NCI-H1417 (cell line): ENCODE data around the gene GYPB.
"Not testable (repeated sequence)": the region's sequence is repeated elsewhere in the genome, so short reads cannot be mapped to it uniquely, and the experiment has no call there.

Experiments
- DNase-seq, 3 experiments: peaks; one replicate each; lab custom pipeline; 2025; lab: John Stamatoyannopoulos, UW

GYPB gene

DNA sequence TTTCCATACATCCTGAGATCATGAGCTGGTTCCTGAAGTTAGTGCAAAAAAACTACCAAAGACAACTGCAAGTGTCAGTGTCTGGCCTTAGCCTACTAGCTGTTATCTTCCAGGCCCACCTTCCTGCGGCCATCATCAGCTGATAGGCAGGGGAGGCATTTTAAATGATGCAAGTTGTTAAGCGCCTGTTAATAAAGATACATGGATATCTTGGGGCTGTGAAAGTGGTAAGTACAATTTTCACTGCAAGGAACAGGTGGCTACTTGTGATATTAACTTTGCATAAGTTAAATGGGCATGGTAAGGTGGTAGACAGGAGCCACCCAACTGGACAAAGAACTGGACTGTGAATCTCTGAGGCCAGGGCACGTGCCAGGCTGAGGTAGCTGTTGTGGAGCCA, at the start of gene GYPB:
GYPB (minus strand) TSS at position 104 of the 400 bp plus-strand sequence; CDS start at position 11, 93 bp downstream.
- not testable (repeated sequence) for DNase-seq

- DNase-seq: not testable (repeated sequence)
Observed at GRCh38 chr4:144061556-144061955, 42.4 kb upstream of the GYPB start.

GRCh38 chr4:144060234-144060859, 41.2 kb upstream of the GYPB start:
- not testable (repeated sequence) for DNase-seq

DNA sequence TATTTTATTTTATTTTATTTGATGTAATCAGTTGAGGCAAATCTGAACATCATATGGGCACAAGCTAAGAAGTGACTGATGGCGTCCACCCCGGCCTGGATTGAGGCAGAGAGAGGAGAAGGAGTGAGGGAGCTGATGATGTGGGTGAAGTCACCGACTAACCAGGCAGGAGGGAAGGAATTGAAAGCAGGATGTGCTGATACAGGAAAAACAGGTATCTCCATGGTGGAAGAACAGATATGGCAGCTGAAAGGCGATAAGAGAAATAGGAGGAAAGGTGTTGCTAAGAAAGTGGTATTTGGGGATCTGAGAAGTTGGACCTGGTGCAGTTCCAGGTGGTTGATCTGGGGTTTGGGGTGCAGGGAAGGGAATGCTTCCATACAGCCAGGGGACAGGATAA, 37.6 kb upstream of the GYPB start:
- no peak for DNase-seq

- DNase-seq: not testable (repeated sequence)
Observed at GRCh38 chr4:144055336-144055735, 36.2 kb upstream of the GYPB start.

GRCh38 chr4:144051494-144051893, 32.3 kb upstream of the GYPB start:
- DNase-seq: not testable (repeated sequence)

DNA sequence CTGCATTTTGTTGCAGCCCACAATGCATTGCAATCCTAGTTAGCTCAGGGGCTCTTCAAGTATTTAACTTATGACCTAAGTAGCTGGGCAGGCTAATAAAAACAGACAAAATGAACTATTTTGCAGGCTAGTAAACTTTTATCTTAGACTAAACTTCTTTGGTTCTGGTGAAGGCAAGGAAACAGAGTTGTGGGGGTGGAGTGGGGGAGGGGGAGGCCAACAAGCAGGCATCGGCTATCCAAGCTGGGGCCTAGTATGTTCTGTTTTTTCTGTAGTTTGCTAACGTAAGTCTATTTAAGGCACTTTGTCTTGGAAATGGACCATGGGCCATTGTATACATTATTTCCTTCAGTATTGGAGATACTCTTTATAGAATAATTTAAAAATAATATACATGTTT, 31.5 kb upstream of the GYPB start:
- not testable (repeated sequence) for DNase-seq

DNA sequence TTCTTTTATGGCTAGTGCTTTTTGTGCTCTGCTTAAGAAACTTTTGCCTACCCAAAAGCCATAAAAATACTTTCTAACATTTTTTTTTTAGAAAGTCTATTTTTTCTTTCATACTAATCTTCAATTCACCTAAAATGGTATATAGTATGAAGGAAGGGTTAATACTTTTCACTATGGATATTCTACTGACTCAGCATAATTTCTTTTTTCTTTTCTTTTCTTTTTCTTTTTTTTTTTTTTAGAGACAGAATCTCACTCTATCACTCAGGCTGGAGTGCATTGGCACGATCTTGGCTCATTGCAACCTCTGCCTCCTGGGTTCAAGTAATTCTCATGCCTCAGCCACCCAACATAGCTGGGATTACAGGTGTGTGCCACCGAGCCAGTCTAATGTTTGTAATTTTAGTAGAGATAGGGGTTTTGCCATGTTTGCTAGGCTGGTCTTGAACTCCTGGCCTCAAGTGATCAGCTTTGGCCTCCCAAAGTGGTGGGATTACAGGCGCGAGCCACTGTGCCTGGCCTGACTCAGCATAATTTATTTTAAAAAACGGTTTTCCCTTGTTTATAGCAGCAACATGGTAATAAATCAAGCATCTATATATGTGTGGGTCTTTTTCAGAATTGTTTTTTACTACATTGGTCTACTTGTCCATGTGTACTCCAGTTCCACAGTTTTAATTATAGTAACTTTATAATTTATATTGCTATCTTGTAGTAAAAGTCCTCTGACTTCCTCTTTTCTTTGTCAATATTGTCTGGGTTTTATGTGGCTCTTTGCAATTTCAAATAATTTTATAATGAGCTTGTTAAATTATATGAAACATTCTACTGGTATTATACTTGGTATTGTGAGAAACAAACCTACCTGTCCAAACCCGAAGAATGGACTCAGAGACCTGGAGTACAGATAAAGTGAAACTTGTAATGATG, 30.6 kb upstream of the GYPB start:
- not testable (repeated sequence) for DNase-seq

DNA sequence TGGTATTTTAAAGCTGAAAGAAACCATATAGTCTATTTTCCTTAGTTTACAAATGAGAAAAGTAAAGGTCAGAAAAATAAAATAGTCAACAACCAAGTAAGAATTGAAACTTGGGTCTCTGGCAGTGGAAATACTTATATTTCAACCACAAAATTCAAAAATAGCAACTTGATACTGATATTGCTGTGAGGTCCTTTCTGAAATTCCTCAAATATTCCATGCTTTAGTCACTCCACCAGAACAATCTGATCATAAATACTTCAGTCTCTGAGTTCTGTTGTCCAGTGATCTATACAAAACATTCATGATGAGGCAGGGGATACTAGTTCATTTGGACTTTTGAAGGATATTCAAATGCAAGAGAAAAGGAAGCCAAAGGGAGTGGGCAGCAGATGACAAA, 25.8 kb upstream of the GYPB start:
- not testable (repeated sequence) for DNase-seq

GRCh38 chr4:144032580-144032979, 13.4 kb upstream of the GYPB start:
- DNase-seq: not testable (repeated sequence)

DNA sequence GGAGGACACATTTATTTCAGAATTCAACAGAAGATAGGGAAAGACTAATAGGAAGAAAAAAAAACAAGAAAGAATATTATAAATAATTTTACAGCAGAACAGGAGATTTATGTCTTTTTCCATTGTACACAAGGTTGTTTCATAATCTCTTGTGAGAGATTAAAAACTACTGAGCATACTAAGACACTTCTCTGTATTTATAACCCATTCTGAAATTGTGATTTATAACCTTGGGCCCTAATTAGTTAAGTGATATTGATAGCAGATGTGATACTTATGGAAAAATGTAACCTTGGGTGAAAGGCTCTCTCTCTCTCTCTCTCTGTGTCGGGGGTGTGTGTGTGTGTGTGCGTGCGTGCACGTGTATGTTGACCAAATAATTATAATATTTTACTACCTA, 12.7 kb upstream of the GYPB start:
- peak in 1 of 3 experiments; percentile 52 for DNase-seq

DNA sequence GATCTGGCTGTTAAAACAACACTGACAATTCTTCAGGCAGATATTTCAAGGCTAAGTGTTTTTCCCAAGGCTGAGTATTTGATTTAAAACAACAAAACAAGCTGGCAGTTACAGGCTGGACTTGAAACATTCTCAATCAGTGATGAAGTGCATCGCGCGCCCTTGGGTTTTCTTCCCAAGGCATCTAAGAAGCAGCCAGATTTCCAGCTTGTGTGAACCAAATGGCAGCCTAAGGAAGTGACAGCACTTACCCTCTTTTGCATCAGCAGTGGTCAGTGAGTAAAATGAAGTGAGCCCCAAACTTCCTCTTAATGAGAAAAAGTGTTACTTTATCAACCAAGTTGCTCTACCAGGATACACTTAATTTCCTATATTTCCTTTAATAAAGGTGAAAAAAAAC, 12.2 kb upstream of the GYPB start:
- DNase-seq: not testable (repeated sequence)

DNA sequence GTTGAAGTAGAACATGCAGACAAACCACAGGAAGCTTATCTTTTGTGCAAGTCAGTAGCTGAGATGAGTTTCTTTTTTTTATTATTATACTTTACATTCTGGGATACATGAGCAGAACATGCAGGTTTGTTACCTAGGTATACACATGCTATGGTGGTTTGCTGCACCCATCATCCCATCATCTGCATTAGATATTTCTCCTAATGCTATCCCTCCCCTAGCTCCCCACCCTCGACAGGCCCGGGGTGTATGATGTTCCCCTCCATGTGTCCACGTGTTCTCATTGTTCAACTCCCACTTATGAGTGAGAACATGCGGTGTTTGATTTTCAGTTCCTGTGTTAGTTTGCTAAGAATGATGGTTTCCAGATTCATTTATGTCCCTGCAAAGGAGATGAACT, 11.5 kb upstream of the GYPB start:
- not testable (repeated sequence) for DNase-seq

DNA sequence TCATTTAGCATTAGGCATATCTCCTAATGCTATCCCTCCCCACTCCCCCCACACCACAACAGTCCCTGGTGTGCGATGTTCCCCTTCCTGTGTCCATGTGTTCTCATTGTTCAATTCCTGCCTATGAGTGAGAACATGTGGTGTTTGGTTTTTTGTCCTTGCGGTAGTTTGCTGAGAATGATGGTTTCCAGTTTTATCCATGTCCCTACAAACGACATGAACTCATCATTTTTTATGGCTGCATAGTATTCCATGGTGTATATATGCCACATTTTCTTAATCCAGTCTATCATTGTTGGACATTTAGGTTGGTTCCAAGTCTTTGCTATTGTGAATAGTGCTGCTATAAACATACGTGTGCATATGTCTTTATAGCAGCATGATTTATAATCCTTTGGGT, 7.5 kb upstream of the GYPB start:
- not testable (repeated sequence) for DNase-seq

- DNase-seq: not testable (repeated sequence)
Observed at GRCh38 chr4:144024399-144025053, 5.3 kb upstream of the GYPB start.

- not testable (repeated sequence) for DNase-seq
Observed at GRCh38 chr4:144022772-144023400, 3.7 kb upstream of the GYPB start.

GRCh38 chr4:144021336-144021990, 2.3 kb upstream of the GYPB start:
- DNase-seq: peak; percentile 16 to 69 (median 20)

DNA sequence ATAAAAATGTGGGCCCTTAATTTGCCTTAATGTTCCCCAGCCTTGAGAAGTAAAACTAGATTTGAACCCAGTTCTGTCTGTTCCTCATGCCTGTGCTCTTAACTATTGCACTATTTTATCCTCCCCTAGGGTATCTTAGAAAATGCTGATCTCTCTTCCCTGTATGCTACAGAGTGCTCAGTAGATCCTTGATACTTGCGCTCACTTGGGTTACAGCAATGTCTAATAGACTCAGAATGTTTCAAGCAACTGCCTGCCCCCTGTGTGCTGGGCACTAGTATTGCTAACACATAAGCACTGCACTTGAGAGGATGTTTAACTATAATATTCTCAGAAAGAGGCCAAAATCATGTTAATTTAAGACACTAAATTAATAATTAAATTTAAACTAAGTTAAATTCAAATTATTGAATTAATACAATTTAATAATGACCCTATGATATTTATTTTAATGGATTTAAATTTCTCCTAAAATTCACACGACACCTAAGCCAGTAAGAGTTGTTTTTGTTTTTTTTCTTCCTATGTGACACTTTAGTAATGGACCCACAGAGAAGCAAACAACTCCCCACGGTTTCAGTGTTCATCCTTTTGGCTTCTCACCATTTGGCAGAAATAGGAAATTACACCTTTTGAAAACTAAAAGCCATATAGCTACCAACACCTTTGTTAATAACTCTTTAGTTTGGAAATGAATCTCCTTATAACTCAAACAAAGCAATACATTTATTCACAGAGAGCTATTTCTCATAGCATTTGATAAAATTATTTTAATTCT, 768 bp downstream of the GYPB start:
- not testable (repeated sequence) for DNase-seq

- DNase-seq: not testable (repeated sequence)
Observed at GRCh38 chr4:144017271-144017670, 1.9 kb downstream of the GYPB start.

DNA sequence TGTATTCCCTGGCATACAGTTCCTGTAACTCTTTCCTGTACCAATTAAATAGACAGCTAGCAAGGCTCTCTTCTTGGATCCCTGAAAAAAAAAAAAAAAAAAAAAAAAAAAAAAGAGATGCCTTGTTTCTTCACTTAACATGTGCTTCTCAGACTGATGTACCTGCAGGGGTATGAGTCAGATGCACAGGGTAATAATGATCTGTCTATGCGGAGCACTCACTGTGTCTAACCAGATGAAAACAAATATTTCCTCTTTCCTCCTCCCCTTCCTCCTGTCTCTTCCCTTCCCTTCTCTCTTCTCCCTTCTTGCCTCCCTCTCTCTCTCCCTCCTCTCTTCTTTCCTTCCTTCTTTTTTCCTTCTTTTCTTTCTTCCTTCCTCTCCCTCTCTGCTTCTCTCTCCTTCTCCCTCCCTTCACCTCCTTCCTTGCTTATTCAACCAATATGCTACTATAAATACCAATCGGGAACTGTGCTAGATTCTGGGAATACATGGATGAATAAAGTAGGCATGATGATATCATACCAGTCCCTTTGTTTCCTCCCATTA, 3.0 kb downstream of the GYPB start:
- not testable (repeated sequence) for DNase-seq
